Neural cell (in vitro differentiated cells): ENCODE results near the gene NDFIP1. TPM values are rescaled to one million over a fixed set of nuclear protein-coding genes. Genes with fewer than 3 reads are reported as not detected.

Experiments
- H2AFZ ChIP-seq: fragments of 200-600, 300-800 bp; sonication (generic), shearing (Covaris generic); 2 replicates; pipeline ENCODE4 v1.6.0; 2014; ENCODE audit warnings: low read depth, mild to moderate bottlenecking, antibody characterized with exemption, low read length, moderate library complexity
- H3F3A ChIP-seq: fragments of 200-600 bp; shearing (Covaris generic); 2 replicates; pipeline ENCODE4 v1.6.1; 2016; ENCODE audit warnings: mild to moderate bottlenecking, moderate library complexity, mixed read lengths, antibody characterized with exemption, low read length; ENCODE audit not compliant: insufficient read depth, poor library complexity, severe bottlenecking
- H3K27ac ChIP-seq: fragments of 200-600, 300-800 bp; sonication (generic), shearing (Covaris generic); 2 replicates; pipeline ENCODE4 v1.5.1; 2014; ENCODE audit warnings: mild to moderate bottlenecking, low read length, moderate library complexity
- H3K27me3 ChIP-seq: fragments of 300-800, 200-600 bp; sonication (generic), shearing (Covaris generic); 2 replicates; pipeline ENCODE4 v1.6.0; 2014; ENCODE audit warnings: mild to moderate bottlenecking, low read depth, low read length, moderate library complexity; ENCODE audit not compliant: insufficient read depth
- H3K36me3 ChIP-seq: fragments of 300-800, 200-600 bp; sonication (generic), shearing (Covaris generic); 2 replicates; pipeline ENCODE4 v1.5.1; 2014; ENCODE audit warnings: mild to moderate bottlenecking, antibody characterized with exemption, low read length, moderate library complexity; ENCODE audit not compliant: insufficient read depth
- H3K4me2 ChIP-seq: fragments of 300-800, 200-600 bp; sonication (generic), shearing (Covaris generic); 2 replicates; pipeline ENCODE4 v1.6.0; 2014; ENCODE audit warnings: mild to moderate bottlenecking, low read length
- H3K4me3 ChIP-seq: fragments of 300-800, 200-600 bp; sonication (generic), shearing (Covaris generic); 2 replicates; pipeline ENCODE4 v1.5.1; 2014; ENCODE audit warnings: mild to moderate bottlenecking, low read length, moderate library complexity
- H3K79me2 ChIP-seq: fragments of 200-600 bp; shearing (Covaris generic); replicated peaks from 2 replicates; pipeline ENCODE4 v1.6.0; 2014; ENCODE audit warnings: mild to moderate bottlenecking, low read length, moderate library complexity; ENCODE audit not compliant: insufficient read depth
- H3K9ac ChIP-seq: fragments of 300-800, 200-600 bp; sonication (generic), shearing (Covaris generic); 2 replicates; pipeline ENCODE4 v1.6.1; 2016; ENCODE audit warnings: mild to moderate bottlenecking, low read length, mixed read lengths
- H3K9me2 ChIP-seq: fragments of 200-600 bp; shearing (Covaris generic); 2 replicates; pipeline ENCODE4 v1.6.1; 2016; ENCODE audit warnings: mild to moderate bottlenecking, low read length, mixed read lengths; ENCODE audit not compliant: insufficient read depth
- H3K9me3 ChIP-seq: fragments of 200-600, 300-800 bp; sonication (generic), shearing (Covaris generic); 2 replicates; pipeline ENCODE4 v1.6.1; 2016; ENCODE audit warnings: mild to moderate bottlenecking, mixed run types, low read length, moderate library complexity, mixed read lengths
- H4K20me1 ChIP-seq: fragments of 200-600 bp; shearing (Covaris generic); 2 replicates; pipeline ENCODE4 v1.6.1; 2016; ENCODE audit warnings: mild to moderate bottlenecking, mixed run types; ENCODE audit not compliant: insufficient read depth
- CTCF ChIP-seq: fragments of 450-650 bp; IDR thresholded peaks from 2 replicates; pipeline ENCODE4 v1.5.1; 2014; ENCODE audit warnings: antibody characterized with exemption, mild to moderate bottlenecking, moderate library complexity; ENCODE audit not compliant: poor library complexity, severe bottlenecking
- EP300 ChIP-seq: fragments of 450-650 bp; conservative IDR thresholded peaks from 2 replicates; pipeline ENCODE4 v1.6.1; 2014; ENCODE audit warnings: antibody characterized with exemption, mild to moderate bottlenecking, moderate library complexity; ENCODE audit not compliant: poor library complexity, severe bottlenecking
- EZH2 ChIP-seq: fragments of 200-600, 300-800 bp; shearing (Covaris generic), sonication (generic); IDR thresholded peaks from 2 replicates; pipeline ENCODE4 v1.6.1; 2014; ENCODE audit warnings: antibody characterized with exemption, low read length, borderline replicate concordance, mild to moderate bottlenecking; ENCODE audit not compliant: insufficient read depth, poor library complexity, severe bottlenecking
- MXI1 ChIP-seq: fragments of 450-650 bp; conservative IDR thresholded peaks from 2 replicates; pipeline ENCODE4 v1.6.1; 2014; ENCODE audit warnings: antibody characterized with exemption, mild to moderate bottlenecking; ENCODE audit not compliant: poor library complexity, severe bottlenecking
- POLR2AphosphoS5 ChIP-seq: IDR thresholded peaks from 2 replicates; pipeline ENCODE4 v1.6.1; 2012
- RAD21 ChIP-seq: fragments of 450-650 bp; conservative IDR thresholded peaks from 2 replicates; pipeline ENCODE4 v1.6.1; 2014; ENCODE audit warnings: antibody characterized with exemption, mild to moderate bottlenecking, moderate library complexity
- REST ChIP-seq: IDR thresholded peaks from 2 replicates; pipeline ENCODE4 v1.6.1; 2012; ENCODE audit warnings: borderline replicate concordance
- SMC3 ChIP-seq: fragments of 450-650 bp; conservative IDR thresholded peaks from 2 replicates; pipeline ENCODE4 v1.6.1; 2014; ENCODE audit warnings: antibody characterized with exemption, mild to moderate bottlenecking, moderate library complexity; ENCODE audit not compliant: poor library complexity
- TAF1 ChIP-seq: IDR thresholded peaks from 2 replicates; pipeline ENCODE4 v1.6.1; 2012; ENCODE audit warnings: low read depth
- polyA plus RNA-seq: library from polyadenylated mRNA; depleted of rRNA; stranded (reverse); fragments of >200 nt; gene quantifications from 2 replicates; pipeline ENCODE4 v1.2.3, GENCODE V29; 2014

The NDFIP1 gene
- polyA plus RNA-seq, 1 donor from 2014 or later: 99.7 TPM

GRCh38 chr5:142119051-142119625 is 10.6 kb downstream of the NDFIP1 start:
- no peaks in the 10 kb centered on the region for H4K20me1 ChIP-seq

More at GRCh38 chr5:142119051-142119625, 10.6 kb downstream of the NDFIP1 start:
- Histone ChIP-seq H3K27me3 (no peaks in the 10 kb centered on the region), H3K9me2 (no peaks in the 10 kb centered on the region), H3K27ac (no peak overlapping the region), H3K4me3 (no peak overlapping the region), H2AFZ (no peak overlapping the region), H3K9me3 (no peaks in the 10 kb centered on the region), H3K79me2 (peaks cover 90% of the 10 kb centered on the region), H3F3A (no peaks in the 10 kb centered on the region), H3K4me2 (no peak overlapping the region), H3K9ac (no peak overlapping the region), H3K36me3 (no peaks in the 10 kb centered on the region)
- TF ChIP-seq EZH2 (no peak), CTCF (no peak), SMC3 (no peak), MXI1 (no peak), RAD21 (no peak), TAF1 (no peak), EP300 (no peak), POLR2AphosphoS5 (no peak), REST (no peak)
